Body of pancreas (tissue), 4 donors: Measurements from ENCODE around the gene NPR3. TPM values are rescaled to one million over a fixed set of nuclear protein-coding genes. Genes with fewer than 3 reads are reported as not detected.
A peak's percentile ranks its signal among the peaks of the same experiment; 100 is the strongest.

Experiments
- ATAC-seq: fragments of 150-250 bp; one replicate; pipeline ENCODE4 v1.9.1; 2016
- DNase-seq, 4 donors: peaks; one replicate each; pipeline ENCODE4 v3.0.0-alpha.2; 2019
- H3K27ac ChIP-seq, 4 donors: fragments of 200-600 bp; sonication (generic); 1 replicate in 3 of 4; 2 replicates in 1 of 4; pipeline versions ENCODE4 v1.5.1 to v1.6.1; 2016 to 2019; ENCODE audit warnings: mild to moderate bottlenecking in 1 of 4, mixed read lengths in 1 of 4, moderate library complexity in 1 of 4
- H3K27me3 ChIP-seq, 2 donors: fragments of 200-600 bp; sonication (generic); one replicate each; pipeline ENCODE4 v1.6.0; 2016; ENCODE audit warnings: mild to moderate bottlenecking in 1 of 2
- H3K36me3 ChIP-seq, 2 donors: fragments of 200-600 bp; sonication (generic); replicated peaks in 1 of 2; 2 replicates each; pipeline ENCODE4 v1.5.1; 2016; ENCODE audit warnings: low read depth in 2 of 2; ENCODE audit not compliant: insufficient read depth in 1 of 2
- H3K4me1 ChIP-seq: fragments of 200-600 bp; sonication (generic); one replicate; pipeline ENCODE4 v1.6.0; 2016
- H3K4me3 ChIP-seq, 2 donors: fragments of 200-600 bp; sonication (generic); 1 replicate in 1 of 2; 2 replicates in 1 of 2; pipeline ENCODE4 v1.5.1; 2016 to 2019
- H3K9me3 ChIP-seq, 3 donors: fragments of 200-600 bp; sonication (generic); 1 replicate in 2 of 3; 2 replicates in 1 of 3; pipeline ENCODE4 v1.5.1; 2016
- CTCF ChIP-seq, 7 experiments: fragments of 450-650 bp in 4 of 7; fragments of 200-600 bp in 3 of 7; sonication (generic) in 3 of 7; IDR thresholded peaks; one replicate each; pipeline ENCODE4 v1.5.1; 2016 to 2019; ENCODE audit warnings: antibody characterized with exemption in 7 of 7
- POLR2A ChIP-seq, 3 donors: fragments of 450-650 bp; IDR thresholded peaks; one replicate each; pipeline ENCODE4 v1.6.1; 2016; ENCODE audit warnings: antibody characterized with exemption in 3 of 3, mild to moderate bottlenecking in 2 of 3
- whole genome bisulfite sequencing, 2 donors: methylation state at CpG; one replicate each; pipeline ENCODE4 v1.1.5; 2017; 5-methylcytosine and 5-hydroxymethylcytosine counted together
- intact Hi-C: fragments of 100-400 bp; cut with DNase I; formaldehyde crosslinking; loops from one replicate; pipeline ENCODE4 v1.15.1; 2023
- total RNA-seq, 2 donors: library from RNA; depleted of rRNA; stranded (reverse); fragments of >200 nt; gene quantifications; one replicate each; pipeline ENCODE4 v1.1.0, GENCODE V29; 2016

The NPR3 gene
- total RNA-seq, 2 donors from 2014 or later, result 2.6 to 4.7 TPM

GRCh38 chr5:32684260-32684659 lies 26.9 kb upstream of the NPR3 start:
- Histone ChIP-seq H3K27ac (no peak overlapping the region), H3K4me1 (peaks cover 18% of the 10 kb centered on the region), H3K4me3 (no peak overlapping the region), H3K36me3 (no peaks in the 10 kb centered on the region), H3K27me3 (no peaks in the 10 kb centered on the region), H3K9me3 (peaks cover 0 to 14% (median 0%) of the 10 kb centered on the region in 3 donors)
- ATAC-seq, result no peak
- intact Hi-C loops, result no loop called here
- 100% methylated on average over 1 of the region's 1 CpG for WGBS, 2 donors
- no peak for TF ChIP-seq CTCF (IDR thresholded peaks at IDR 0.05)
- no peak for TF ChIP-seq POLR2A (IDR thresholded peaks at IDR 0.05)
- DNase-seq, result no peak

- intact Hi-C loops, result no loop called here
- ATAC-seq (peak; percentile 45), DNase-seq (no peak)
- 19 to 26% methylated on average over 2 of the region's 2 CpGs for WGBS, 2 donors
- peaks cover 0 to 14% (median 0%) of the 10 kb centered on the region in 3 donors for H3K9me3 ChIP-seq
- H3K27me3 ChIP-seq, result no peaks in the 10 kb centered on the region
- peak overlapping the region in 2 of 4 donors; percentile 48 to 69 for H3K27ac ChIP-seq
- TF ChIP-seq POLR2A (IDR thresholded peaks at IDR 0.05) (no peak), CTCF (IDR thresholded peaks at IDR 0.05) (no peak)
- H3K4me3 ChIP-seq, result no peak overlapping the region
- no peaks in the 10 kb centered on the region for H3K36me3 ChIP-seq
- peaks cover 18% of the 10 kb centered on the region for H3K4me1 ChIP-seq
Measured at GRCh38 chr5:32686799-32687498, 24.2 kb upstream of the NPR3 start.

GRCh38 chr5:32687499-32687831 lies 23.7 kb upstream of the NPR3 start:
- Histone ChIP-seq H3K4me3 (no peak overlapping the region), H3K4me1 (peaks cover 18% of the 10 kb centered on the region), H3K27me3 (no peaks in the 10 kb centered on the region), H3K36me3 (no peaks in the 10 kb centered on the region), H3K27ac (peak overlapping the region in 3 of 4 donors; percentile 22 to 69 (median 48)), H3K9me3 (peaks cover 0 to 14% (median 0%) of the 10 kb centered on the region in 3 donors)
- DNase-seq (peak; percentile 74 to 83 (median 79)), ATAC-seq (peak; percentile 88)
- TF ChIP-seq POLR2A (IDR thresholded peaks at IDR 0.05) (no peak), CTCF (IDR thresholded peaks at IDR 0.05) (no peak)
- intact Hi-C loops, result no loop called here

GRCh38 chr5:32690153-32690552 lies 21.0 kb upstream of the NPR3 start:
- DNase-seq (no peak), ATAC-seq (no peak)
- no peak overlapping the region for H3K4me3 ChIP-seq
- H3K27me3 ChIP-seq, result no peaks in the 10 kb centered on the region
- intact Hi-C loops, result no loop called here
- no peak overlapping the region for H3K27ac ChIP-seq
- TF ChIP-seq CTCF (IDR thresholded peaks at IDR 0.05) (no peak), POLR2A (IDR thresholded peaks at IDR 0.05) (no peak)
- H3K9me3 ChIP-seq, result no peaks in the 10 kb centered on the region
- WGBS, 2 donors, result 48 to 75% methylated on average over 2 of the region's 2 CpGs
- peaks cover 18% of the 10 kb centered on the region for H3K4me1 ChIP-seq
- no peaks in the 10 kb centered on the region for H3K36me3 ChIP-seq

GRCh38 chr5:32690666-32691065 lies 20.5 kb upstream of the NPR3 start:
- H3K27me3 ChIP-seq, result no peaks in the 10 kb centered on the region
- no peak overlapping the region for H3K4me3 ChIP-seq
- no peak for TF ChIP-seq POLR2A (IDR thresholded peaks at IDR 0.05)
- TF ChIP-seq CTCF (IDR thresholded peaks at IDR 0.05), result no peak
- no peak for DNase-seq
- no peaks in the 10 kb centered on the region for H3K9me3 ChIP-seq
- intact Hi-C loops, result no loop called here
- 72 to 88% methylated on average over 3 of the region's 3 CpGs for WGBS, 2 donors
- ATAC-seq, result no peak
- H3K27ac ChIP-seq, result no peak overlapping the region
- no peaks in the 10 kb centered on the region for H3K36me3 ChIP-seq
- H3K4me1 ChIP-seq, result peaks cover 18% of the 10 kb centered on the region
